ENCODE data around the gene ATP12A.

- TF ChIP-seq CTCF (conservative IDR thresholded peaks at IDR 0.05; ENCODE audit: low read length) (no peak), EZH2phosphoT487 (IDR thresholded peaks at IDR 0.05; ENCODE audit: borderline replicate concordance) (no peak)
These were observed 38.9 kb downstream of the ATP12A start for GRCh38 chr13:24719139-24719538.
